22Rv1 (cell line): Measurements from ENCODE around the gene SLC25A42.

Experiments used
- H3K27ac ChIP-seq: fragments of 450-650 bp; 2 replicates; pipeline ENCODE4 v1.5.1; 2017
- ZFX ChIP-seq: fragments of 450-650 bp; IDR thresholded peaks from 2 replicates; pipeline ENCODE4 v1.6.1; 2017; ENCODE audit warnings: antibody characterized with exemption, borderline replicate concordance
- TF ChIP-seq, protein P1 (sequence below): fragments of 450-650 bp; IDR thresholded peaks from 2 replicates; pipeline ENCODE4 v1.5.1; 2017; ENCODE audit warnings: mild to moderate bottlenecking

The SLC25A42 gene

DNA sequence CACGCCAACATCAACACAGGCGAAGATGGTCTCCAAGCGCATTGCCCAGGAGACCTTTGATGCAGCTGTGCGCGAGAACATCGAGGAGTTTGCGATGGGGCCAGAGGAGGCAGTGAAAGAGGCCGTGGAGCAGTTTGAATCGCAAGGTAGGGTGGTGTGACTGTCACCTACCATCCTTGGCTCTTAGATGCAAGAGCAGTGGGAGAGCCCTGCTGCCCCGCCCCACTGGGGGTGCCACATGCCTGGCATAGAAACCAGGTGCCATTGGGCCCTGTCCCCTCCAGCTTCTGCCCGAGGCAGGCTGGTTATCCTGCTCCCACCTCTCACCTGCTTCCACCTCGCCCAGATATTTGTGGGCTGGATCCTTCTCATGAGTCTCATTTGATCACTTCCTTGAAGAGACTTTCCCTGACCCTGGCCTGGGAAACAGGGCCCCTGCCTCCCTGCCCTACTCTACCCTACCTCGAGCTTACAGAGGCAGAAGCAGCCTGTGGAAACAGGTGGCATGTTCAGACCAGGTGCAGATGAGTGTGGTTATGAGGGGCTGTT is 21.0 kb upstream of the SLC25A42 start:
- TF ChIP-seq, protein P1, sequence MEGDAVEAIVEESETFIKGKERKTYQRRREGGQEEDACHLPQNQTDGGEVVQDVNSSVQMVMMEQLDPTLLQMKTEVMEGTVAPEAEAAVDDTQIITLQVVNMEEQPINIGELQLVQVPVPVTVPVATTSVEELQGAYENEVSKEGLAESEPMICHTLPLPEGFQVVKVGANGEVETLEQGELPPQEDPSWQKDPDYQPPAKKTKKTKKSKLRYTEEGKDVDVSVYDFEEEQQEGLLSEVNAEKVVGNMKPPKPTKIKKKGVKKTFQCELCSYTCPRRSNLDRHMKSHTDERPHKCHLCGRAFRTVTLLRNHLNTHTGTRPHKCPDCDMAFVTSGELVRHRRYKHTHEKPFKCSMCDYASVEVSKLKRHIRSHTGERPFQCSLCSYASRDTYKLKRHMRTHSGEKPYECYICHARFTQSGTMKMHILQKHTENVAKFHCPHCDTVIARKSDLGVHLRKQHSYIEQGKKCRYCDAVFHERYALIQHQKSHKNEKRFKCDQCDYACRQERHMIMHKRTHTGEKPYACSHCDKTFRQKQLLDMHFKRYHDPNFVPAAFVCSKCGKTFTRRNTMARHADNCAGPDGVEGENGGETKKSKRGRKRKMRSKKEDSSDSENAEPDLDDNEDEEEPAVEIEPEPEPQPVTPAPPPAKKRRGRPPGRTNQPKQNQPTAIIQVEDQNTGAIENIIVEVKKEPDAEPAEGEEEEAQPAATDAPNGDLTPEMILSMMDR = no peak
- TF ChIP-seq ZFX = no peak
- H3K27ac ChIP-seq = no peak overlapping the region

DNA sequence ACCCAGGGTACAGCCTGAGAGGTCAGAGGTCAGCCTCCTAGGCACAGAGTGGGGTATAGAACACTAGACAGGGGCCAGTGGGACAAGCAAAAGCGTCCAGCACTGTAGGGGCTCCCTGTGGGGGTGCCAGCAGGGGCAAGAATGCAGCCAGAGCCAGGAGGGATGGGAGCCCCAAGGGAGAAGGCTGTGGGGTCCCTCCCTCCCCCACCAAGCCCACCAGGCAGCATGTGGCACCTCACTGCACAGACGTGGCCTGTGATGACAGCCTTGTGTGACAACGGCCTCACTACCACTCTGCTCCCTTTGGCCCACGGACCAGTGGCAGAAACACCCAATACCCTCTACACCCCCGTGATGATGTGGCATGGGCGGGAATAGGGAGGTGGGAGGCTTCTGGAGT is 20.3 kb upstream of the SLC25A42 start:
- no peak for TF ChIP-seq ZFX
- TF ChIP-seq, protein P1 = no peak
- no peak overlapping the region for H3K27ac ChIP-seq

DNA sequence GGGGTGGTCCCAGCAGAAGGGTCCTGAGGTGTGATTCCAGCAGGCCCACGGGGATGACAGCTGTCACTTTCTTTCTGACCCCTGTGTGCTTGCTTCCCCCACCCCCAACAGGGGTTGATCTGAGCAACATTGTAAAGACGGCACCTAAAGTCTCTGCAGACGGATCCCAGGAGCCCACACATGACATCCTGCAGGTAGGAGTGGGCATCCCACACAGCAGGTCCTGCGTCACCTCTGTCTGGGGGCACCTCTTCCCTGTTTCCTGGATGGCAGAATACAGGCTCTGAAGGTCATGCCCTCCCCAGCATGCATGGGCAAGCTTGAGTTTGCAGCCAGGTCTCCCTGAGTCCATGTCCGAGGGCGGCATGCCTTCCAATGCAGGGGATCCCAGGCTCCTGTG is 19.9 kb upstream of the SLC25A42 start:
- H3K27ac ChIP-seq = no peak overlapping the region
- no peak for TF ChIP-seq ZFX
- TF ChIP-seq, protein P1 = no peak

DNA sequence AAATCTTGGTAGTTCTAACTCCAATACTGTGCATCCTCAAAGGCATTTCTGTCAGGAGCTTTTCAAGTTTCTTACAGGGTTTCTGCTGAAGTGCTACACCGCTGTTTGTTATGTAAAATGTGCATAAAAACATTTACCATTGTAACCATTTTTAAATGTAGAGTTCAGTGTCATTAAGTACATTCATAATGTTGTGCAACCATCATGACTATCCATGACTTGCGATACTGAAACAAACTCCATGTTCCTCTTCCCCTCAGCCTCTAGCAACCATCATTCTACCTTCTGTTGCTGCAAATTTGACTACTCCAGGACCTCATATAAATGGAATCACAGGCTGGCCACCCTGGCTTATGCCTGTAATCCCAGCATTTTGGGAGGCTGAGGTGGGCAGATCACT is 14.4 kb upstream of the SLC25A42 start:
- no peak overlapping the region for H3K27ac ChIP-seq
- TF ChIP-seq, protein P1 = no peak
- no peak for TF ChIP-seq ZFX

DNA sequence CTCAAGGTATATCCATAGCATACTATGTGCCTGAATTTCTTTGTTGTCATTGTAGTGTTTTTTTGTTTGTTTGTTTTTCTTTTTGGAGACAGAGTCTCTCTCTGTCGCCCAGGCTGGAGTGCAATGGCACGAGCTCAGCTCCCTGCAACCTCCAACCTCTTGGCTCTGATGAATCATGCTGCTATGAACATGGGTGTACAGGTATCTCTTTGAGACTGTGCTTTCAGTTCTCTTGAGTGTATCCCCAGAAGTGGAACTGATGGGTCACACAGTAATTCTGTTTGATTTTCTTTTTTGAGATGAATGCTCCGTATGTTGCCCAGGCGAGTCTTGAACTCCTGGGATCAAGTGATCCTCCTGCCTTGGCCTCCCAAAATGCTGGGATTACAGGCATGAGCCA is 13.7 kb upstream of the SLC25A42 start:
- no peak for TF ChIP-seq ZFX
- TF ChIP-seq, protein P1 = no peak
- no peak overlapping the region for H3K27ac ChIP-seq

DNA sequence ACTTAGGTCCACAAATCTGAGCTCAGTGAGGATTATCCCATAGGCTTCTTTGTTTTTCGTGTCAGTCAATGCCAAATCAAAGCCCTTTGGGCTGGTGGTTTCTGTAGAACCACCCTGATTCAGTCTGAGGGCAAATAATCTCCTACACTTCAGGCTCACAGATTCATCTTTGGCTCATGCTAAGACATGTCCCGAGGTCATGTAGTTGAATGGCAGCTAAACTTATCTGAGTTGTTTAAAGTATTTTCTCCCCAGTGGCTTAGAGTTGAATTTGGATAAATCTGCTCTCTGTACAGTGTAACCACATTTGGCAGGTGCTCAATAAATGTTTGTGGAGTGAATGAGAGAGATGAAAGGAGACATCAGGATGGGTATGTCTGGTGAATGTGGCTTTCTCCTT is 13.1 kb upstream of the SLC25A42 start:
- TF ChIP-seq, protein P1 = no peak
- TF ChIP-seq ZFX = no peak

DNA sequence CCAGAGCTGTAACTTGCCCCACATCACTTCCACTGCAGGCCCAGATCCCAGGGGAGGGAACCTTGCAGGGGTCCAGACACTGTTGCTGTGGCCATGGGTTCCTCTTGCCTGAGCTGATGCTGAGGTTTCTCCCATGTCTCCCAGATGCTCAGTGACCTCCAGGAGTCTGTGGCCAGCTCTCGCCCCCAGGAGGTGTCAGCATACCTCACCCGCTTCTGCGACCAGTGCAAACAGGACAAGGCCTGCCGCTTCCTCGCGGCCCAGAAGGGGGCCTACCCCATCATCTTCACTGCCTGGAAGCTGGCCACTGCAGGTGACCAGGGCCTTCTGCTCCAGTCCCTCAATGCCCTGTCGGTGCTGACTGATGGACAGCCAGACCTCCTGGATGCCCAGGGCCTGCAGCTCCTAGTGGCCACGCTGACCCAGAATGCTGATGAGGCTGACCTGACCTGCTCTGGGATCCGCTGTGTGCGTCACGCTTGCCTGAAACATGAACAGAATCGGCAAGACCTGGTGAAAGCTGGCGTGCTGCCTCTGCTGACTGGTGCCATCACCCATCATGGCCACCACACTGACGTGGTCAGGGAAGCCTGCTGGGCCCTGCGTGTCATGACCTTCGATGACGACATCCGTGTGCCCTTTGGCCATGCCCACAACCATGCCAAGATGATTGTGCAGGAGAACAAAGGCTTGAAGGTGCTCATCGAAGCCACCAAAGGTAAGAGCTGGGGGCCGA is 12.1 kb upstream of the SLC25A42 start:
- TF ChIP-seq, protein P1 = no peak
- no peak for TF ChIP-seq ZFX
- no peak overlapping the region for H3K27ac ChIP-seq

More for the DNA sequence above, 13.1 kb upstream of the SLC25A42 start:
- H3K27ac ChIP-seq = no peak overlapping the region
